Parathyroid adenoma (tissue), 2 donors: ENCODE data around the gene SDCBP2.
"Not testable (repeated sequence)": the region's sequence is repeated elsewhere in the genome, so short reads cannot be mapped to it uniquely, and the experiment has no call there.

ENCODE experiments used
- H2AFZ ChIP-seq: fragments of 300-600 bp; sonication (generic); one replicate; pipeline ENCODE4 v1.7.0; 2017; ENCODE audit warnings: antibody characterized with exemption, mild to moderate bottlenecking
- H3K27ac ChIP-seq: fragments of 300-600 bp; sonication (generic); one replicate; pipeline ENCODE4 v1.7.0; 2017
- H3K27me3 ChIP-seq: fragments of 300-600 bp; sonication (generic); one replicate; pipeline ENCODE4 v1.7.0; 2017; ENCODE audit warnings: low read length; ENCODE audit not compliant: control insufficient read depth, insufficient read depth
- H3K36me3 ChIP-seq: fragments of 300-600 bp; sonication (generic); one replicate; pipeline ENCODE4 v1.7.0; 2017; ENCODE audit warnings: low read length; ENCODE audit not compliant: control insufficient read depth, insufficient read depth
- H3K4me1 ChIP-seq: fragments of 300-600 bp; sonication (generic); one replicate; pipeline ENCODE4 v1.7.0; 2017; ENCODE audit warnings: control low read depth
- H3K4me2 ChIP-seq: fragments of 300-600 bp; sonication (generic); one replicate; pipeline ENCODE4 v1.7.0; 2017; ENCODE audit warnings: low read length
- H3K4me3 ChIP-seq: fragments of 300-600 bp; sonication (generic); one replicate; pipeline ENCODE4 v1.7.0; 2017; ENCODE audit warnings: low read depth, low read length
- H3K79me2 ChIP-seq: fragments of 300-600 bp; sonication (generic); one replicate; pipeline ENCODE4 v1.7.0; 2017; ENCODE audit warnings: control low read depth
- H3K9ac ChIP-seq: fragments of 300-600 bp; sonication (generic); one replicate; pipeline ENCODE4 v1.7.0; 2017; ENCODE audit warnings: mild to moderate bottlenecking
- H3K9me3 ChIP-seq: fragments of 300-600 bp; sonication (generic); one replicate; pipeline ENCODE4 v1.7.0; 2017; ENCODE audit warnings: low read length; ENCODE audit not compliant: control insufficient read depth
- TF ChIP-seq, protein P1 (sequence below): fragments of 300-600 bp; sonication (generic); IDR thresholded peaks from one replicate; pipeline ENCODE4 v1.7.0; 2017; ENCODE audit warnings: antibody characterized with exemption, mild to moderate bottlenecking
- donor health status: primary hyperparathyroidism.

SDCBP2 gene

DNA sequence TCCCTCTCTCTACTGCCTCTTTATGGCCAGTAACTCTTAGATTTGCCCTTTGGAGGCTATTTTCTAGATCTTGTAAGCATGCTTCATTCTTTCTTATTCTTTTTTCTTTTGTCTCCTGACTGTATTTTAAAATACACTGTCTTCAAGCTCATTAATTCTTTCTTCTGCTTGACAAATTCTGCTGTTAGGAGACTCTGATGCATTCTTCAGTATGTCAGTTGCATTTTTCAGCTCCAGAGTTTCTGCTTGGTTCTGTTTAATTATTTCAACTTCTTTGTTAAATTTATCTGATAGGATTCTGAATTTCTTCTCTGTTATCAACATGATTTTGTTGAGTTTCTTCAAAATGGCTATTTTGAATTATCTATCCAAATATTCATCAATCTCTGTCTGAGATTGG, 25.0 kb upstream of the SDCBP2 start:
- no peak overlapping the region for H3K4me3 ChIP-seq
- TF ChIP-seq, protein P1, sequence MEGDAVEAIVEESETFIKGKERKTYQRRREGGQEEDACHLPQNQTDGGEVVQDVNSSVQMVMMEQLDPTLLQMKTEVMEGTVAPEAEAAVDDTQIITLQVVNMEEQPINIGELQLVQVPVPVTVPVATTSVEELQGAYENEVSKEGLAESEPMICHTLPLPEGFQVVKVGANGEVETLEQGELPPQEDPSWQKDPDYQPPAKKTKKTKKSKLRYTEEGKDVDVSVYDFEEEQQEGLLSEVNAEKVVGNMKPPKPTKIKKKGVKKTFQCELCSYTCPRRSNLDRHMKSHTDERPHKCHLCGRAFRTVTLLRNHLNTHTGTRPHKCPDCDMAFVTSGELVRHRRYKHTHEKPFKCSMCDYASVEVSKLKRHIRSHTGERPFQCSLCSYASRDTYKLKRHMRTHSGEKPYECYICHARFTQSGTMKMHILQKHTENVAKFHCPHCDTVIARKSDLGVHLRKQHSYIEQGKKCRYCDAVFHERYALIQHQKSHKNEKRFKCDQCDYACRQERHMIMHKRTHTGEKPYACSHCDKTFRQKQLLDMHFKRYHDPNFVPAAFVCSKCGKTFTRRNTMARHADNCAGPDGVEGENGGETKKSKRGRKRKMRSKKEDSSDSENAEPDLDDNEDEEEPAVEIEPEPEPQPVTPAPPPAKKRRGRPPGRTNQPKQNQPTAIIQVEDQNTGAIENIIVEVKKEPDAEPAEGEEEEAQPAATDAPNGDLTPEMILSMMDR, result no peak

DNA sequence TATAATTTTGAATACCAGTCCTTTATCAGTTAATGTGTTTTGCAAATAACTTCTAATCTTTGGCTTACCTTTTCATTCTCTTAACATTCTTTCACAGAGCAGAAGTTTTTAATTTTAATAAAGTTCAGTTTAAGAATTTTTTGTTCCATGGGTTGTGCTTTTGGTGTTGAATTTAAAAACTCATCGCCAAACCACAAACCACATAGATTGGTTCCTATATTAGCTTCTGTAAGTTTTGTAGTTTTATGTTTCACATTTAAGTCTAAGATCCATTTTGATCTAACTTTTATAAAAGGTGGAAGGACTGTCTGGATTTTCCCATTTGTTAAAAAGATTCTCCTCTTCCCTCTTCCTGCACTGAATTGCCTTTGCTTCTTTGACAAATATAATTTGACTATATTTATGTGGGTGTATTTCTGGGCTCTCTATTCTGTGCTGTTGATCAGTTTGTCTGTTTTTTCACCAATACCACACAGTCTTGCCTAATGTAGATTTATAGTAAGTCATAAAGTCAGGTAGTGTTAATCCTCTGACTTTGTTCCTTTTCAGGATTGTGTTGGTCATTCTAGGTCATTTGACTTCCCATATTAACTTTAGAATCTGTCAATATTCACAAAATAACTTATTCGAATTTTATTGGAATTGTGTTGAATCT, 17.5 kb upstream of the SDCBP2 start:
- Histone ChIP-seq H3K36me3 (no peaks in the 10 kb centered on the region), H3K4me2 (no peak overlapping the region), H3K4me3 (no peak overlapping the region), H3K27me3 (no peaks in the 10 kb centered on the region), H3K4me1 (no peaks in the 10 kb centered on the region), H3K9ac (no peak overlapping the region), H3K27ac (no peak overlapping the region), H3K79me2 (peaks cover 2% of the 10 kb centered on the region), H2AFZ (no peak overlapping the region), H3K9me3 (no peaks in the 10 kb centered on the region)
- TF ChIP-seq, protein P1, result no peak

More for the DNA sequence above, 25.0 kb upstream of the SDCBP2 start:
- Histone ChIP-seq H3K9ac (no peak overlapping the region), H3K27me3 (no peaks in the 10 kb centered on the region), H3K27ac (no peak overlapping the region), H2AFZ (no peak overlapping the region), H3K4me1 (no peaks in the 10 kb centered on the region), H3K4me2 (no peak overlapping the region), H3K36me3 (no peaks in the 10 kb centered on the region), H3K79me2 (peaks cover 24% of the 10 kb centered on the region), H3K9me3 (no peaks in the 10 kb centered on the region)

DNA sequence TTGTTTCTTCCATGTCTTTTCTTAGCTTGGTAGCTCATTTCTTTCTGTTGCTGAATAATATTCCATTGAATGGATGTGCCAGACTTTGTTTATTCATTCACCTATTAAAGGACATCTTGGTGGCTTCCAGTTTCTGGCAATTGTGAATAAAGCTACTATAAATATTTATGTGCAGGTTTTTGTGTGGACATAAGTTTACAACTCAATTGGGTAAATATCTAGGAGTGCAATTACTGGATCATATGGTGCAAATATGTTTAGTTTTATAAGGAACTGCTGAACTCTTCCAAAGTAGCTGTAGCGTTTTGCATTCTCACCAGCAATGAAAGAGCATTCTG, 16.8 kb upstream of the SDCBP2 start:
- no peaks in the 10 kb centered on the region for H3K9me3 ChIP-seq

DNA sequence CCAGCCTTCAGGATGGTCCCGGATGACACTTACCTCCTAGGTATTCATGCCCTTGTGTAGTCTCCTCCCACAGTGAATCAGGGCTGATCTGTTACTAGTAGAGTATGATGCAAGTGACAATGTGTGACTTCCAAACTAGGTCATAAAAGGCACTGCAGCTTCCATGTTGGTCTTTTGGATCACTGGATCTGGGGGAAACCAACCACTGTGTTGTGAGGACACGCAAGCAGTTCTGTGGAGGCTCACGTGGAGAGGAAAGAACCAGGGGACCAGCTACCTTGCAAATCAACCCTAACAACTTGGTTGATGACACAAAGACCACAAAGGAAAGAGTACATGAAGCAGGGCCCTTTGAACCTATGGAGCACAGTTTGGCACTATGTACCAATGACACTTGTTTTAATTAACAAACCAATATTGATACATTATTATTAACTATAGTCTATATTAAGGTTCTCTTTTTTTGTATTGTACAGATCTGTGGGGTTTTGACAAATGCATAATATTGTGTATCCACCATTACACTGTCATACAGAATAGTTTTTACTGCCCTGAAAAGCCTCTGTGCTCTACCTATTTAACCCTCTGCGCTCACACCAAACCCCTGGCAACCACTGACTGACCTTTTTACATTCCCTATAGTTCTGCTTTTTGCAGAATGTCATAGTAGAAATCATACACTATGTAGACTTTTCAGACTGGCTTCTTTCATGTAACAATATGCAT, 16.3 kb upstream of the SDCBP2 start:
- no peak overlapping the region for H3K9ac ChIP-seq
- no peaks in the 10 kb centered on the region for H3K36me3 ChIP-seq
- H3K79me2 ChIP-seq, result peaks cover 5% of the 10 kb centered on the region
- no peak overlapping the region for H3K4me3 ChIP-seq
- no peak overlapping the region for H2AFZ ChIP-seq
- H3K27me3 ChIP-seq, result no peaks in the 10 kb centered on the region
- no peaks in the 10 kb centered on the region for H3K9me3 ChIP-seq
- H3K4me1 ChIP-seq, result no peaks in the 10 kb centered on the region
- no peak overlapping the region for H3K27ac ChIP-seq
- TF ChIP-seq, protein P1, result no peak
- H3K4me2 ChIP-seq, result no peak overlapping the region

More for the DNA sequence above, 16.8 kb upstream of the SDCBP2 start:
- Histone ChIP-seq H3K79me2 (peaks cover 5% of the 10 kb centered on the region), H2AFZ (no peak overlapping the region), H3K9ac (no peak overlapping the region), H3K4me2 (no peak overlapping the region), H3K36me3 (no peaks in the 10 kb centered on the region), H3K4me1 (no peaks in the 10 kb centered on the region), H3K27me3 (no peaks in the 10 kb centered on the region), H3K4me3 (no peak overlapping the region), H3K27ac (no peak overlapping the region)
- TF ChIP-seq, protein P1, result no peak

DNA sequence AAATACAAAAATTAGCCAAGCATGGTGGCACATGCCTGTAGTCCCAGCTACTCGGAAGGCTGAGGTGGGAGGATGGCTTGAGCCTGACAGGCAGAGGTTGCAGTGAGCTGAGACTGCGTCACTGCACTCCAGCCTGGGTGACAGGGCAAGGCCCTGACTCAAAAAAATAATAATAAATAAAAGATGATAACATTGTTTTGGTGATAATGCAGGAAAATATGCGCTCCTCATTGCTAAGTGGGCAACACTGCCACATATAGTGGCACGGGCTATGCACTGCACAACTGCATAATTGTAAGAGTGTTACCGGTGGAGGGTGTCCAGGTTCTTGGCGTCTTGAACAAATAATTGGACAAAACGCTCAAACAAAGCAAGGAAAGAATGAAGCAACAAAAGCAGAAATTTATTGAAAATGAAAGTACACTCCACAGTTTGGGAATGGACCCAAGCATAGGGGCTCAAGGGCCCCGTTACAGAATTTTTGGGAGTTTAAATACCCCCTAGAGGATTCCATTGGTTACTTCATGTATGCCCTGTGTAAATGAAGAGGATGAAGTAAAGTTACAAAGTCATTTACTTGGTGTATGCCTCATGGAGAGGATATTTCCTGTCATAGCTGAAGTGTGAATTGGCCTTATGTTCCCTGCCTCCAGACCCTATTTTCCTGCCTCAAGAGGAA, 14.6 kb upstream of the SDCBP2 start:
- H3K36me3 ChIP-seq, H2AFZ ChIP-seq, H3K4me1 ChIP-seq, H3K27ac ChIP-seq, H3K9ac ChIP-seq, H3K79me2 ChIP-seq, H3K27me3 ChIP-seq, H3K4me2 ChIP-seq, H3K4me3 ChIP-seq, H3K9me3 ChIP-seq: not testable (repeated sequence)
